ENCODE results near the gene AADACL4.

AADACL4 gene

DNA sequence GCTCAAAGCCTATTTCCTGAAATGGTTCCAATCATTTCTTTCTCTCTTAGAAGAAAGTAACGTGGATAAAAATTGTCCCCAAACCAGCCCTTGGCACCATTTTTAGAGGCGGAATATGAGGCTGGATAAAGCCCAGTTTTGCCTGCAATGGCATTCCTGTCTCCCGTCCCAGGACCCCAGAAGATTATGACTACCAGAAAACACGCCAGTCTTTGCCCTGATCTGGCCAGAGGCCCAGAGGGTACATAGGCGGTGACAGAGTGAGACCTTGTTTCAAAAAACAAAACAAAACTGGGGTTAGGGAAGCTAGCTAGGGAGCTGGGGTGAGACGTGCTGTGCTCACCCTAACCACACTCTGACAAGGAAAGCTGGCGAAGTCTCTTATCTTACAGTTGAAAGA lies at the start of gene AADACL4:
TSS of gene AADACL4 (plus strand) at position 301 of the 400 bp plus-strand sequence. CDS start 462 bp downstream, outside the sequence.
- no peak for DNase-seq (ENCODE audit: low read depth)

- no peak for DNase-seq (ENCODE audit: low read depth)
Observed at GRCh38 chr1:12594490-12594889, 49.4 kb upstream of the AADACL4 start.

- no peak for DNase-seq (ENCODE audit: low read depth)
Observed at GRCh38 chr1:12594966-12595756, 48.7 kb upstream of the AADACL4 start.

DNA sequence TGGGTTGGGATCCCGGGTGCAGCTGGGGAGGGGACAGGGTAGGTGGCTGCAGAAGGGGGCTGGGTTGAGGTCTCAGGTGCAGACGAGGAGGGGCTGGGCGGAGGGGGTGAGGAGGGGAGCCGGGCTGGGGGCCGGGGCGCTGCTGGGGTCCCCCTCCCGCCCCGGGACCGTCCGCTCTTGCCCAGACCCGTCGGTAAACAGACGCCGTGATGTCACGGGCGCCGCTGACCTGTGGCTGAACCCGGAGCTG lies 48.2 kb upstream of the AADACL4 start:
- no peak for DNase-seq (ENCODE audit: low read depth)

- peak; percentile 98 for DNase-seq (ENCODE audit: low read depth)
Observed at GRCh38 chr1:12596007-12596821, 47.7 kb upstream of the AADACL4 start.

GRCh38 chr1:12597792-12598191 lies 46.1 kb upstream of the AADACL4 start:
- no peak for DNase-seq (ENCODE audit: low read depth)

- DNase-seq (ENCODE audit: low read depth), result no peak
Observed at GRCh38 chr1:12598974-12599373, 44.9 kb upstream of the AADACL4 start.

DNA sequence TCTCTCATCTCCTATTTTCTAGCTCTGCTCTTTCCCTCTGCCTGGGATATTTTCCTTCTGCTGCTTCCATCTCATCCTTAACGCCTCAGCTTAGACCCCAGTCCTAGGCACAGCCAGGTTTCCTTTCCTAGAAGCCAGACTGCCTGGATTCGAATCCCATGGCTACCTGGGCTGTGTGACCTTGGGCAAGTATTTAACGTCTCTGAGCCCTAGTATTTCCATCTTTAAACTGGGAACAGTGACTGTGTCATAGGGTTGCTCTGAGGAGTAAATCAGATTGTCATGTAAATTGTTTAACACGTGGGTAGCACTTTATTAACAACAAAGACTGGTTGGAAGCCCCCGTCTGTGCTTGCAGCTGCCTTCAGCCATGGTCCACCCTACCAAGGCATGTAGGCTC lies 44.2 kb upstream of the AADACL4 start:
- DNase-seq (ENCODE audit: low read depth), result no peak

DNA sequence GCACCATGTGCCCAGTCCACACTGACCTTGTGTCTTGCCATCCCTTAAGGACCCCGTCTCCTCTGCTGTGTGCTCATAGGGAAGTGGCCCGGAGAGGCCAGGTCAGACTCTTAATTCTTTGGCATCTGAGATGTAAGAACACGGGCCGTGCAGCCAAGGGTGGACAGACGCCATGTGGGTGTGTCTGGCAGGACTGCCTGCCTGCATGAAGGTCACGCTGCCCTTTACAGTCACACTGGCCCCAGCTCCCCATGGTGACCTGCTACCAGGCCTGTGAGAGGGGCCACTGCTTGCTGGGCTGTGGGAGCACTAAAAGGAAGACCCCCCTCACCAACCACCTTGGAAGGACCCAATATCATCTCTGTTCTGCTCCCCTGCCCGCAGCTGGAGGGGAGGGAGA lies 43.5 kb upstream of the AADACL4 start:
- no peak for DNase-seq (ENCODE audit: low read depth)

GRCh38 chr1:12600880-12601633 lies 42.8 kb upstream of the AADACL4 start:
- DNase-seq (ENCODE audit: low read depth), result no peak

- no peak for DNase-seq (ENCODE audit: low read depth)
Observed at GRCh38 chr1:12601700-12602658, 41.9 kb upstream of the AADACL4 start.

- no peak for DNase-seq (ENCODE audit: low read depth)
Observed at GRCh38 chr1:12602659-12603024, 41.2 kb upstream of the AADACL4 start.

DNA sequence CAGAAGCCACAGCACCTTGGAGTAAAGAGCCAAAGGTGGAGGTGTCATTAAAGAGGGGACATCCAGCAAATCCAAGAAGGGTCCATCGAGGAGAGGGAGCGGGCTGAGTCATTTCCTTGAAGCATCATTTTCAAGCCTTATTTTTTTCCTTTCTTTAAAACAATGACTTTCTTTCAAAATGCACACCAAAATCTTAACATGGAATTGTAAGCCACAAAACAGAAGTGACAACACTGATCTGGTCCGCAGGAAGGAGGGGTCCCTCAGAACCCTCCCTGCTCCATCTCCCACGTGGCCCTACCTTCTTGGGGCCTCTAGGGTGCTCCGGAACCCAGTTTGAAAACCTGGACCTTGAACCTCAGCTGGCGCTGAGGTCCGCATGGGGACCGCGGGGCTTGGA lies 40.7 kb upstream of the AADACL4 start:
- DNase-seq (ENCODE audit: low read depth), result no peak

- DNase-seq (ENCODE audit: low read depth), result peak; percentile 94
Observed at GRCh38 chr1:12604114-12604874, 39.6 kb upstream of the AADACL4 start.

- no peak for DNase-seq (ENCODE audit: low read depth)
Observed at GRCh38 chr1:12604986-12605385, 38.9 kb upstream of the AADACL4 start.

GRCh38 chr1:12607263-12607662 lies 36.6 kb upstream of the AADACL4 start:
- DNase-seq (ENCODE audit: low read depth), result no peak

GRCh38 chr1:12608311-12608957 lies 35.5 kb upstream of the AADACL4 start:
- no peak for DNase-seq (ENCODE audit: low read depth)

DNA sequence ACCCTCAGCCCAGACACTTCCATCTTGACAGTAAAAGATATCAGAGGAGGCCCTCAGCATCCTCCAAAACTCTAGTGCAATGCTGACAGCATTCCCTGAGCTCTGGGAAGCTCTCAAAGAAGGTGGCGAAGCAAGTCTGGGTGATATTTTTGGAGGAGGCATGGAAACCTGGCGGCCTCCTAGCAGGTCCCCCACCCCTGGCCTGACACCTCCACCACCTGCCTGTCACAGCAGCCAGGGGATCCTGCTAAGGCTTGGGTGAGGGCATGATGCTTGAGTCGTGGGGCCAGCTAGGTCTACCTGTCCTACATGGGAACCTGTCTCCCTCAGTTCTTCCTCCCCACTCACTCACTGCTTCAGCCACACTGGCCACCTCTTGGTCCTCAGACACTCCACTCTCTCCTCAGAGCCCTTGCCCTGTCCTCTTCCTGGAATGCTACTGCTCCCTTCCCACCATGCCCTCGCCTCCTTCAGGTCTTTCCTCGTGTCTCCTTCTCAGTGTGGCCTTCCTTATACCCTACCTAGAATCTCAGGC lies 34.3 kb upstream of the AADACL4 start:
- DNase-seq (ENCODE audit: low read depth), result no peak

GRCh38 chr1:12610305-12610935 lies 33.5 kb upstream of the AADACL4 start:
- no peak for DNase-seq (ENCODE audit: low read depth)

DNA sequence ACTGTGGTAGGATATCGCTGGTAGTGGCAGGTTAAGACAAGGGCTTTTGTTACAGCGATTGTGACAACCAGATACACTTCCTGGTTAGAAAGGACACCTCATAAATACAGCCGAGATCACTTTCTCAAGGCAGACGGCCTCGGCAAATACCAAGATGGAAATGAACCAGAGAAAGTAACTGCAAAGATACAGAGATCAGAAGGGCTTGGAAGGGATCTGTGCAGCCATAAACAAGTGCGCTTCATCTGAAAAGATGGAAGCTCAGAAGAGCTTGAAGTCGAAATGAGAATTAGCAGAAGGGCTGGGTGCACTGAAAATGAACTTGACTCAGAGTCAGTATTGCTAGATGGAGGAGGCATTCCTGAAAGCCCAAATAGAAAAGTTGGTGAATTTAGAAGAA lies 32.9 kb upstream of the AADACL4 start:
- no peak for DNase-seq (ENCODE audit: low read depth)
